GM12878 (cell line): ENCODE data around the gene TRPM3.

ENCODE experiments used
- E2F4 ChIP-seq: IDR thresholded peaks from 2 replicates; pipeline ENCODE4 v1.6.1; 2012; ENCODE audit warnings: low read depth, low read length, improper control_type of control experiment
- EZH2 ChIP-seq: IDR thresholded peaks from 2 replicates; pipeline ENCODE4 v1.6.1; 2012; ENCODE audit warnings: low read depth, mild to moderate bottlenecking, control low read depth, inconsistent platforms, low read length, borderline replicate concordance; ENCODE audit not compliant: control insufficient read depth
- MEF2A ChIP-seq: IDR thresholded peaks from 2 replicates; pipeline ENCODE4 v1.6.1; 2011; ENCODE audit warnings: low read depth, mild to moderate bottlenecking, low read length, moderate library complexity; ENCODE audit not compliant: insufficient read depth
- SREBF2 ChIP-seq: IDR thresholded peaks from 2 replicates; pipeline ENCODE4 v1.6.1; 2012; ENCODE audit warnings: mild to moderate bottlenecking, low read length
- TF ChIP-seq, protein P1 (sequence below), 3 experiments: IDR thresholded peaks in 2 of 3; conservative IDR thresholded peaks in 1 of 3; 2 replicates each; pipeline ENCODE4 v1.5.1; 2011; ENCODE audit warnings: low read depth in 3 of 3, low read length in 3 of 3, mild to moderate bottlenecking in 3 of 3, control low read depth in 2 of 3, moderate library complexity in 2 of 3, inconsistent platforms in 1 of 3, mixed read lengths in 1 of 3; ENCODE audit not compliant: control insufficient read depth in 2 of 3, insufficient read depth in 1 of 3; ENCODE audit errors: extremely low read depth in 1 of 3

GRCh38 chr9:70950270-70950669 lies 171.2 kb downstream of the TRPM3 start:
- no peak for TF ChIP-seq SREBF2
- no peak for TF ChIP-seq E2F4
- no peak for TF ChIP-seq EZH2
- TF ChIP-seq, protein P1, sequence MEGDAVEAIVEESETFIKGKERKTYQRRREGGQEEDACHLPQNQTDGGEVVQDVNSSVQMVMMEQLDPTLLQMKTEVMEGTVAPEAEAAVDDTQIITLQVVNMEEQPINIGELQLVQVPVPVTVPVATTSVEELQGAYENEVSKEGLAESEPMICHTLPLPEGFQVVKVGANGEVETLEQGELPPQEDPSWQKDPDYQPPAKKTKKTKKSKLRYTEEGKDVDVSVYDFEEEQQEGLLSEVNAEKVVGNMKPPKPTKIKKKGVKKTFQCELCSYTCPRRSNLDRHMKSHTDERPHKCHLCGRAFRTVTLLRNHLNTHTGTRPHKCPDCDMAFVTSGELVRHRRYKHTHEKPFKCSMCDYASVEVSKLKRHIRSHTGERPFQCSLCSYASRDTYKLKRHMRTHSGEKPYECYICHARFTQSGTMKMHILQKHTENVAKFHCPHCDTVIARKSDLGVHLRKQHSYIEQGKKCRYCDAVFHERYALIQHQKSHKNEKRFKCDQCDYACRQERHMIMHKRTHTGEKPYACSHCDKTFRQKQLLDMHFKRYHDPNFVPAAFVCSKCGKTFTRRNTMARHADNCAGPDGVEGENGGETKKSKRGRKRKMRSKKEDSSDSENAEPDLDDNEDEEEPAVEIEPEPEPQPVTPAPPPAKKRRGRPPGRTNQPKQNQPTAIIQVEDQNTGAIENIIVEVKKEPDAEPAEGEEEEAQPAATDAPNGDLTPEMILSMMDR (IDR thresholded peaks at IDR 0.05 in 2 of 3, conservative IDR thresholded peaks at IDR 0.05 in 1 of 3; ENCODE audit: control insufficient read depth in 2 of 3, extremely low read depth in 1 of 3, insufficient read depth in 1 of 3, low read depth in 3 of 3, low read length in 3 of 3): no peak
- no peak for TF ChIP-seq MEF2A
